Activated naive CD4-positive, alpha-beta T cell treated with anti-CD3 and anti-CD28 coated beads for 36 hours (primary cell): ENCODE data around the gene C21orf58. TPM values are rescaled to one million over a fixed set of nuclear protein-coding genes. Genes with fewer than 3 reads are reported as not detected.
"Not testable (repeated sequence)": the region's sequence is repeated elsewhere in the genome, so short reads cannot be mapped to it uniquely, and the experiment has no call there.

ENCODE experiments used
- CTCF ChIA-PET: fragments of 350-600 bp; sonication (Branson Sonifier 250); formaldehyde crosslinking; loops from one replicate; lab custom pipeline; 2021; ENCODE audit warnings: antibody characterized with exemption; lab: Charles Lee
- DNase-seq: peaks from one replicate; pipeline ENCODE4 v3.0.0-alpha.2; 2020
- H3K27ac Mint-ChIP-seq: one replicate; pipeline ENCODE4 v1.8.0; 2021; ENCODE audit warnings: mild to moderate bottlenecking, mixed read lengths
- H3K27me3 Mint-ChIP-seq: one replicate; pipeline ENCODE4 v1.8.0; 2021; ENCODE audit warnings: low read depth, mixed read lengths
- H3K36me3 Mint-ChIP-seq: one replicate; pipeline ENCODE4 v1.8.0; 2021; ENCODE audit warnings: low read depth, mixed read lengths
- H3K4me1 Mint-ChIP-seq: one replicate; pipeline ENCODE4 v1.8.0; 2021; ENCODE audit warnings: low read depth, mixed read lengths
- H3K4me3 Mint-ChIP-seq: one replicate; pipeline ENCODE4 v1.8.0; 2021; ENCODE audit warnings: mild to moderate bottlenecking, moderate library complexity, mixed read lengths
- H3K9me3 Mint-ChIP-seq: one replicate; pipeline ENCODE4 v1.8.0; 2021; ENCODE audit warnings: mixed read lengths
- intact Hi-C: fragments of 100-400 bp; cut with micrococcal nuclease; formaldehyde crosslinking; loops from one replicate; pipeline ENCODE4 v1.15.1; 2023
- total RNA-seq, 2 experiments: library from RNA; stranded (reverse); gene quantifications; one replicate each; pipeline ENCODE4 v1.2.3, GENCODE V29; 2021

The C21orf58 gene
- total RNA-seq, result 10 to 100 TPM; 23.9 to 24.2 TPM

- Mint-ChIP-seq H3K36me3 (peaks cover 39% of the 10 kb centered on the region), H3K4me1 (peaks cover 28% of the 10 kb centered on the region), H3K9me3 (no peaks in the 10 kb centered on the region), H3K27ac (peak within 1 kb of the TSS; percentile 97), H3K4me3 (peak within 1 kb of the TSS; percentile 96), H3K27me3 (no peaks in the 10 kb centered on the region)
- intact Hi-C loops, result loop anchor here (1.0 to 5.0 kb wide), 11 partner anchors 27 to 1507 kb away; partner anchors contain the start of genes DIP2A, LSS, PCBP3 and PRMT2
- CTCF ChIA-PET, result interaction anchor here (0.7 kb wide), 1 partner anchor 181 kb away, joined by 3 read pairs; no protein-coding TSS in a partner anchor
- DNase-seq, result peak; percentile 97
Observed at GRCh38 chr21:46323710-46324389, at the start of gene C21orf58, which contains the start of gene PCNT. TSS of gene C21orf58 (minus strand) at chr21:46323870. CDS start at chr21:46322738, 1,132 bp downstream. TSS of gene PCNT (plus strand) at chr21:46324156. CDS start at chr21:46324229, 73 bp downstream.

- intact Hi-C loops, H3K4me3 Mint-ChIP-seq, H3K9me3 Mint-ChIP-seq, DNase-seq, H3K27me3 Mint-ChIP-seq, H3K36me3 Mint-ChIP-seq, CTCF ChIA-PET, H3K27ac Mint-ChIP-seq: not testable (repeated sequence)
- H3K4me1 Mint-ChIP-seq, result peaks cover 15% of the 10 kb centered on the region
Observed at GRCh38 chr21:46372947-46373346, 49.3 kb upstream of the C21orf58 start.

GRCh38 chr21:46372014-46372485 is 48.4 kb upstream of the C21orf58 start:
- intact Hi-C loops, result no loop called here
- no peak overlapping the region for H3K27ac Mint-ChIP-seq
- no peak for DNase-seq

GRCh38 chr21:46371204-46372013 is 47.7 kb upstream of the C21orf58 start:
- Mint-ChIP-seq H3K36me3 (peaks cover 13% of the 10 kb centered on the region), H3K27me3 (no peaks in the 10 kb centered on the region), H3K27ac (no peak overlapping the region), H3K4me1 (peaks cover 20% of the 10 kb centered on the region), H3K4me3 (no peak overlapping the region), H3K9me3 (no peaks in the 10 kb centered on the region)
- DNase-seq, result no peak
- CTCF ChIA-PET, result interaction anchor here (0.8 kb wide), 1 partner anchor 12 kb away, joined by 3 read pairs; no protein-coding TSS in a partner anchor
- intact Hi-C loops, result no loop called here

More at GRCh38 chr21:46372014-46372485, 48.4 kb upstream of the C21orf58 start:
- peaks cover 18% of the 10 kb centered on the region for H3K4me1 Mint-ChIP-seq
- H3K9me3 Mint-ChIP-seq, result no peaks in the 10 kb centered on the region
- H3K4me3 Mint-ChIP-seq, result no peak overlapping the region
- no peaks in the 10 kb centered on the region for H3K27me3 Mint-ChIP-seq
- CTCF ChIA-PET, result no interaction called here
- peaks cover 10% of the 10 kb centered on the region for H3K36me3 Mint-ChIP-seq

- Mint-ChIP-seq H3K4me1 (peaks cover 20% of the 10 kb centered on the region), H3K4me3 (no peak overlapping the region), H3K27ac (no peak overlapping the region), H3K36me3 (peaks cover 18% of the 10 kb centered on the region), H3K27me3 (no peaks in the 10 kb centered on the region), H3K9me3 (no peaks in the 10 kb centered on the region)
- intact Hi-C loops, result loop anchor here (2.0 kb wide), 2 partner anchors 47 to 55 kb away; partner anchors contain the start of gene C21orf58
- CTCF ChIA-PET, result interaction anchor here (0.7 to 1.1 kb wide), 2 partner anchors 44 to 127 kb away, joined by 3 read pairs; no protein-coding TSS in a partner anchor
- DNase-seq, result peak; percentile 7
Observed at GRCh38 chr21:46369520-46370235, 46.0 kb upstream of the C21orf58 start.

- Mint-ChIP-seq H3K4me1 (peaks cover 20% of the 10 kb centered on the region), H3K36me3 (peaks cover 18% of the 10 kb centered on the region), H3K4me3 (peak overlapping the region; percentile 38), H3K9me3 (no peaks in the 10 kb centered on the region), H3K27me3 (no peaks in the 10 kb centered on the region), H3K27ac (peak overlapping the region; percentile 65)
- DNase-seq, result peak; percentile 75
- CTCF ChIA-PET, result interaction anchor here (0.7 to 1.1 kb wide), 2 partner anchors 43 to 126 kb away, joined by 3 read pairs; no protein-coding TSS in a partner anchor
- intact Hi-C loops, result loop anchor here (2.0 kb wide), 2 partner anchors 46 to 56 kb away; partner anchors contain the start of gene C21orf58
Observed at GRCh38 chr21:46368533-46369285, 45.0 kb upstream of the C21orf58 start.

GRCh38 chr21:46366966-46367365 is 43.3 kb upstream of the C21orf58 start:
- H3K4me3 Mint-ChIP-seq, result no peak overlapping the region
- H3K27ac Mint-ChIP-seq, result no peak overlapping the region
- no peaks in the 10 kb centered on the region for H3K9me3 Mint-ChIP-seq
- intact Hi-C loops, result no loop called here
- peaks cover 20% of the 10 kb centered on the region for H3K4me1 Mint-ChIP-seq
- no peak for DNase-seq
- CTCF ChIA-PET, result no interaction called here
- peaks cover 25% of the 10 kb centered on the region for H3K36me3 Mint-ChIP-seq
- no peaks in the 10 kb centered on the region for H3K27me3 Mint-ChIP-seq

GRCh38 chr21:46366561-46366960 is 42.9 kb upstream of the C21orf58 start:
- DNase-seq, result no peak
- Mint-ChIP-seq H3K27ac (no peak overlapping the region), H3K27me3 (no peaks in the 10 kb centered on the region), H3K36me3 (peaks cover 26% of the 10 kb centered on the region), H3K4me1 (peaks cover 20% of the 10 kb centered on the region), H3K9me3 (no peaks in the 10 kb centered on the region), H3K4me3 (no peak overlapping the region)
- intact Hi-C loops, result no loop called here
- CTCF ChIA-PET, result no interaction called here

- H3K4me1 Mint-ChIP-seq, result peaks cover 20% of the 10 kb centered on the region
- H3K27ac Mint-ChIP-seq, result no peak overlapping the region
- DNase-seq, result no peak
- intact Hi-C loops, result no loop called here
- H3K9me3 Mint-ChIP-seq, result no peaks in the 10 kb centered on the region
- CTCF ChIA-PET, result no interaction called here
- H3K27me3 Mint-ChIP-seq, result no peaks in the 10 kb centered on the region
- peaks cover 29% of the 10 kb centered on the region for H3K36me3 Mint-ChIP-seq
- H3K4me3 Mint-ChIP-seq, result no peak overlapping the region
Observed at GRCh38 chr21:46366091-46366490, 42.4 kb upstream of the C21orf58 start.

- no peak for DNase-seq
- H3K4me1 Mint-ChIP-seq, result peaks cover 11% of the 10 kb centered on the region
- CTCF ChIA-PET, result interaction anchor here (0.7 kb wide), 1 partner anchor 666 kb away, joined by 4 read pairs; no protein-coding TSS in a partner anchor
- intact Hi-C loops, result no loop called here
- H3K36me3 Mint-ChIP-seq, result peaks cover 30% of the 10 kb centered on the region
- H3K27ac Mint-ChIP-seq, result no peak overlapping the region
- H3K9me3 Mint-ChIP-seq, result no peaks in the 10 kb centered on the region
- H3K4me3 Mint-ChIP-seq, result no peak overlapping the region
- H3K27me3 Mint-ChIP-seq, result no peaks in the 10 kb centered on the region
Observed at GRCh38 chr21:46363698-46364097, 40.0 kb upstream of the C21orf58 start.

- no peak for DNase-seq
- Mint-ChIP-seq H3K27ac (no peak overlapping the region), H3K4me3 (no peak overlapping the region), H3K4me1 (peaks cover 5% of the 10 kb centered on the region), H3K36me3 (peaks cover 36% of the 10 kb centered on the region), H3K27me3 (no peaks in the 10 kb centered on the region), H3K9me3 (no peaks in the 10 kb centered on the region)
- CTCF ChIA-PET, result no interaction called here
- intact Hi-C loops, result no loop called here
Observed at GRCh38 chr21:46362946-46363345, 39.3 kb upstream of the C21orf58 start.
